Effector CD8-positive, alpha-beta T cell (primary cell): ENCODE results near the gene SPATA9.
"Not testable (repeated sequence)": the region's sequence is repeated elsewhere in the genome, so short reads cannot be mapped to it uniquely, and the experiment has no call there.

Experiments
- DNase-seq: peaks from one replicate; lab custom pipeline; 2025; lab: John Stamatoyannopoulos, UW

SPATA9 gene

DNA sequence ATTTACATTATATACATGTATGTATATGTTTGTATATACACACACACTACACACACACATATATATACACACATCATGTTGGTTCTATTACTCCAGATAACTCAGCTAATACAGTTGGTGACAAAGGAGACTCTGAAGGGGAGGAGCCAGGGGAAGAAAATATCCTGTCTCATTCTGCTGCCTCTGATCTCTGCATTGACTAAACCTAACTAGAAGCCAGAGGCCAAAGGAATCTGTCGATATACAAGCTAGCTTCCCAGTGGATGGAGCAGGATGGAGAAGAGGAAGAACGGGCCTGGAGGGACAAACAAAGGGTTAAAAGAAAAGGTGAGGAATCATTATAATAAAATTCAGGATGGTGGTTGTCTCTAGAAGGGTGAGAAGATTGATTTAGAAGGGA lies 34.6 kb upstream of the SPATA9 start:
- DNase-seq, result no peak

DNA sequence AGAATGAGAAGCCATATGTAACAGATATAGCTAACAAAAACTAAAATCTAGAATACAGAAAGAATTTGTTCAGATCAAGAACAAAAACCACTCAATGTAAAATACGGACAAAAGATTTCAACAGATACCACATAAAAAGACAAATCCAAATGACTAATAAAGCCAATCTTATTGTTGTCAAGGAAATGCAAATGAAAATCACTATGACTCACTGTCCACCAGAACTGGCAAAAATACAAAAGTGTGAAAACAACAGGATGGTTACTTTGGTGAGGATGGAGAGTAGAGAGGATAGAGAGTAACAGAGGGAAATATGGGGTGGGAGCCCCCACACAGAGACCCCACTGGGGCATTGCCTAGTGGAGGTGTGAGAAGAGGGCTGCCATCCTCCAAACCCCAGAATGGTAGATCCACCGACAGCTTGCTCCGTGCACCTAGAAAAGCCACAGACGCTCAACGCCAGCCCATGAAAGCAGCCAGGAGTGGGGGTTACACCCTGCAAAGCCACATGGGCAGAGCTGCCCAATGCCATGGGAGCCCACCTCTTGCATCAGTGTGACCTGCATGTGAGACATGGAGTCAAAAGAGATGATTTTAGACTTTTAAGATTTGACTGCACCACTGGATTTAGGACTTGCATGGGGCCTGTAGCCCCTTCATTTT lies 33.1 kb upstream of the SPATA9 start:
- no peak for DNase-seq

DNA sequence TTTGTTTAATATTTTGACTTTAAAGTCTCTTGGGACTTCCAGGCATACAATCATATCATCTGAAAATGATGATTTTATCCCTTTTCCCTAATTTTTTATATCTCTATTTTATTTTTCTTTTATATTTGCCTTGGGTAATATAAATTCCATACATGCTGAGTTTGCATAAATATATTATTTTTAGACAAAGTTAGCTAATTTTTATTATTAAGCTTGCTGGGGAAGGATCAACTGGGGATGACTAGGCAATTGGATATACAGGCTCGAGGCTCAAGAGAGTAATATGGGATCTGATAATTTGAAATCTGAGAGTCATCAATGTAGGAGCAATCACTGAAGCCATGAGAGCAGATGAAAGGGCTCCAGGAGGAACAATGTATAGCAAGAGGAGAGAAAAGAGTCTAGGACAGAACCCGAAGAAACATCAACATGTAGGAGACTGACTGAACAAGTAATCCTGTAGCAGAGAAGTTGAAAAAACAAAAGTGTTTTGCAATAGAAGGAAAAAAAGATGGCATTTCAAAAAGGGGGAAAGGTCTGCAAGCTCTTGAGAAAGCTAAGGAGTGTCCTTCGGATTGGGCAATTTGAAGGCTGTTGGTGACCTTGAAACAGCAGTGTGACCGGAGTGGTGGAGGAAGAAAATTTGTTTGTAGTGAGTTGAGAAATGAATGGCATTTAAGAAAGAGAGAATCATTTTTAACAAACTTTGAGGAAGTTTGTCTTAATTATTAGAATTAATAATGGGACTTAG lies 31.3 kb upstream of the SPATA9 start:
- no peak for DNase-seq

DNA sequence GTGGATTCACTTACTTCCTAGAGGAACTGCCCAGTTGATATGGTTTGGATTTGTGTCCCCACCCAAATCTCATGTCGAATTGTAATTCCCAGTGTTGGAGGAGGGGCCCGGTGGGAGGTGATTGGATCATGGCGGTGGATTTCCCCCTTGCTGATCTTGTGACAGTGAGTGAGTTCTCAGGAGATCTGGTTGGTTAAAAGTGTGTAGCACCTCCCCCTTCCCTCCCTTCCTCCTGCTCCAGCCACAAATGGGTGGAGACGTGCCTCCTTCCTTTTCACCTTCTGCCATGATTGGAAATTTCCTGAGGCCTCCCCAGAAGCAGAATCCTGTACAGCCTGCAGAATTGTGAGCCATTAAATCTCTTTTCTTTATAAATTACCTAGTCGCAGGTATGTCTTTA lies 30.5 kb upstream of the SPATA9 start:
- not testable (repeated sequence) for DNase-seq

DNA sequence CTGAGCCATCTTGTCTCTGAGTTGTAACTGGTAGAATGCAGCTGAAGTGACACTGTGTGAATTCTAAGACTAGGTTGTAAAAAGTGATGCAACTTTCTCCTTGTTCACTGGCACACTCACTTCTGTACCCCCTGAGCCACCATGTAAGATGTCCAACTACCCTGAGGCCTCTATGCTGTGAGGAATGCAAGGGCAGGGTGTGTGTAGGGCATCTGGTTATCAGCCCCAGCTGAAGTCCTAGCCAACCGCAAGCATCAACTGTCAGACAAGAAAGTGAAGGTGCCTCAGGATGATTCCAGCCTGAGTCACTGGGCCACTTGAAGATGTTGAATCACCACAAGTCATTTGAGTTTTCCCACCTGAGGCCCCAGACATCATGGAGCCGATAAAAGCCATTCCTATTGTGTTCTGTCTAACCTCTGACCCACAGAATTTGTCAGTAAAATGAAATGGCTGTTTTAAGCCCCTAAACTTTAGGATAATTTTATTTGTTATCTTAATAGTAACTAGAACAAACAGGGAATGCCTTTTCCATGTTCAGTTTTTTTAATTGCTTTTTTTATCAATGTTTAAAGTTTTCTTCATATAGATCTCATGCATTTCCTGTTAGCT lies 29.7 kb upstream of the SPATA9 start:
- DNase-seq, result no peak

DNA sequence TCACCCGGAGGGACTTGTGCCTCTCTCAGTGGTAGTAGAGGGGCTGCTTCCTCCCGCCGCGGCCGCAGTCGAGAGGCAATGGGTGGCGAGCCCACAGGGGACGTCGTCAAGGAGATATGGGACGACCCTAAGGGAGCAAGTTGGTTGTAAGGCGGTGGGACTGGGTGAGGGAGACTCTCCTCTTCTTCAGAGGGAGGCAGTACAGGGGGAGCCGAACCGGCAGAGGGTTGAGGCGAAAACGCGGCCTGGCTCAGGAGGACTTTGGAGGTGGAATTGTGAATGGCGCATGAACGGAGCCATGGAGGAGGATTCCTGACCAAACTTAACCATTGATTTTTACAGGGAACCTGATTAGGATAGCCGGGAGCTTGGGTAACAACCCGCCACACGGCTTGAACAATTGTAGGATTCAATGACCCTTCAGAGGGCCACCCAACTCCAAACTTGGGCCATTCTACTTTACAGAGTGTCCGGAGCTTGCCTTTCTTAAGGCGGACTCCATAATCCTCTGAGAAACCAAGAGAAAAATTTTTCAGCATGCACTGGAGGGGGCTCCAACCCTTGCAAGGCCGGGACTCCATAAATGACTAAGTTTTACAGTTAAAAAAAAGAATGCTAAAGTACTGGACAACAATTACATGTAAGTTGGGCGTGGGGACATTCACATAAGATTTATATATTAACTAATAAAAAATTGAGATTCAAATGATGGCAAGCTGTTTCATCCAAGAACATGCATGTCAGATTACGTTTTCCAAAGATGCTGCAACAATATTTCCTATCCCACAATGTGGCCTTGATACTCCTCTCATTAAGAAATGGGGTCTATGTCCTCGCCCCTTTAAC lies 28.9 kb upstream of the SPATA9 start:
- DNase-seq, result no peak

DNA sequence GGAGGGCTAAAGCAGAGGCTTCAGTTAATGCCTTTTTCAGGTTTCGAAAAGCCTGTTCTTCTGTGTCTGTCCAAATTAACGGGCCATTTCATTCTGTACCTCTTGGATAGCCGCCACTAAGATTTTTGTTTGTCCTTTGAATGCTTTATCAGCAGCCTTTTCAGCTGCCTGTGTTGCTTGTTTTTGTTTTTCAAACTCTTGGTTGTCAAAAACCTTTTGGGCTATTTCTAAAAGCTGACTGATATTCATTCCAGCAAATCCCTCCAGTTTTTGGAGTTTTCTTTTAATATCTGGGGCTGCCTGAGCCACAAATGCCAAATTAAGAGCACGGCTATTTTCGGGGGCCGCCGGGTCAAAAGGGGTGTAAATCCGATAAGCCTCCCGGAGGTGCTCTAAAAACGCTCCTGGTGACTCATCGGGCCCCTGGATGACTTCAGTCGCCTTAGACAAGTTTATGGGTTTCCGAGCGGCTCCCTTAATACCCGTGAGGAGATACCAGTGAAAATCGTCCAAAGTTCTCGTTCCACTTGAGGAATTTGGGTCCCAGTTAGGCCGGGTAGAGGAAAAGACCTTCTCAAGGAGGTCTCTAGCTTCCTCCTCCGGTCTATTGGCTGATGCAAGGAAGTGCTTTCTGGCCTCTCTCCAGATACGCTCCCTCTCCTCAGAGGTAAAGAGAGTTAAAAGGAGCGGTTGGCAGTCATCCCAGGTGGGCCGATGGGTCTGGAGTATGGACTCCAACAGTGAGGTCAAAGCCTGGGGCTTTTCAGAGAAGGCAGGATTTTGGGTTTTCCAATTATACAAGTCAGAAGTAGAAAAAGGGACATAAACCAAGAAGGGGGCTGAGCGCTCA lies 28.1 kb upstream of the SPATA9 start:
- not testable (repeated sequence) for DNase-seq

DNA sequence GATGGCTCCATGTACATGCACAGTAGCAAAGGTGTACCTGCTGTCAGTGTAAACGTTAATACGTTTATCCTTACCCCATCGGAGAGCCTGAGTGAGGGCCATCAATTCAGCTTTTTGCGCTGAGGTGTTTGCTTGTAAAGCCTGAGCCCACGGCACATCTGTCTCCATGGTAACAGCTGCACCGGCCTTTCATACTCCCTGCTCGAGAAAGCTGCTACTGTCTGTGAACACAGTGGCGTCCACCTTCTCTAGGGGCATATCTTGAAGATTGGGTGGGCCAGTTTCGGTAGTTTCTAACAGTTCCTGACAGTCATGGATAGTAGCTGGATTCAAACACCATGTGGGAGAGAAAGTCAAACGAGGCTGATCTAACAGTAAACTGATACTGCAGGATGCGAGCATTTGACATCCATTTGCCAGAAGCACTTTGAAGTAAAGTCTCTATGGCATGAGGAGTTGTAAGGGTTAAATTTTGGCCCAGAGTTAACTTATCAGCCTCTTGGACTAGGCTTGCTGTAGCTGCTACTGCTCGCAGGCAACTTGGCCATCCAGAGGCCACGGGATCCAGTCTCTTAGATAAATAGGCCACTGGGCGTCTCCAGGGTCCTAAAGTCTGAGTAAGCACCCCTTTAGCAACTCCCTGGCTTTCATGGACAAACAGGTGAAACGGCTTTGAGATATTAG lies 27.3 kb upstream of the SPATA9 start:
- no peak for DNase-seq

DNA sequence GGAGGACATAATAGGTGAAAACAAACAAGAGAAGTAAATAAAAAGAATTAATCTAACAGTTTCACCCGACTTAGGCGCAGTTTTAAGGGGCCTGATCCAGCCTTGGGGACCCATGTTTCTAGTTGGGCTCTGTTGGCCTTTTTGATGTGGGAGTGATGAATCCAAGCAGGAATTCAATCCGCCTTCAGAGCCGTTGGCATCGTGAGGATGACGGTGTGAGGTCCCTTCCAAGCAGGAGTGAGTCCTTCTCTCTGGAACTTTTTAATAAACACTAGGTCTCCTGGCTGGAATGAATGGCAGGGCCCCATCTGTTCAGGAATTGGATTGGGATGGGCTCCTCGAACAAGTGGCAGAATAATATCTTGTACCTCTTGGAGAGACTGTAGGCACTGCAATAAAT lies 26.1 kb upstream of the SPATA9 start:
- DNase-seq, result no peak

DNA sequence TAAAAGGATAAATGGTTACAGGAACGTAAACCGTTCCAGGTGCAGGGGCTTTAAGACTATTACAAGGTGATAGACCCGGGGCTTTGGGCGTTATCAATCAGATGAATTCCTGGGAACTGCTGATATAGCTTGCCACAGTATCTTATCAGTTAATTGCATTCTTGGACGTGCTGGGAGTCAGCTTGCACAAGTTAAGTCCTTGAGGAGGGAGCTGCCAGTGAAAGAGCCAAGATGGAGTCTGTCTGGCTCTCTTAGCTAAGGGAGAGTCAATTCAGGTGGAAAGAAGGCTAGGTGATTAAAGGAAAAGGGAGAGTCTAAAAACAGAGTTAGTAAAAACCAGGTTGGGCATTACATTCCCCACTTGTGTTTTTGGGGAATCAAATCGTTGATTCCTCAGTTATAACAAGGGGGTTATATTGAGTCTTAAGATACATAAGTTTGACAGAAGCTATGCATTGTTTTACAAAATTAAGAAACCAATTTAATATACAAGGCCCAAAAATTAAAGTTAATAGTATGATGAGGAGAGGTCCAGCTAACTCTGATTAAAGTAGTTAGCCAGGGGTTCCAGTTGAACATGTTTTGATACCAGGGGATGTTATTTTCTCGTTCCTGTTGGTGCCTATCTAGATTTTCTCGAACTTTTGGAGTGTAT lies 24.9 kb upstream of the SPATA9 start:
- not testable (repeated sequence) for DNase-seq

DNA sequence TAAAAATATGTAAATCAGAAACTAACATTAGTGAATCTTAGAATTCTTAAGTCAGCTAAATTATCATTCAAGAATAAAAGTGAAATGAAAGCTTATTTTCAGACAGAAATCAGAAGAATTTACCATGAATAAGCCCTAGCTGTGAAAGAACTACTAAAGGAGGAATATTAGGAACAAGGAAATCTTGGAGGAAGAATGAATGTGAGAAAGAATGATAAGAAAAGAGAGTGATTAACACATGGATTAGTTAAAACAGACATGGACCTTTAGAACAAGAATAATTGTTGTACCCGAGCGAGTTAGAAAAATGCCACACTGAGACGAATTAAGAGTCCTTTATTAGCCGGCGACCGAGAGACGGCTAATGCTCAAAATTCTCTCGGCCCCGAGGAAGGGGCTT lies 24.3 kb upstream of the SPATA9 start:
- no peak for DNase-seq

DNA sequence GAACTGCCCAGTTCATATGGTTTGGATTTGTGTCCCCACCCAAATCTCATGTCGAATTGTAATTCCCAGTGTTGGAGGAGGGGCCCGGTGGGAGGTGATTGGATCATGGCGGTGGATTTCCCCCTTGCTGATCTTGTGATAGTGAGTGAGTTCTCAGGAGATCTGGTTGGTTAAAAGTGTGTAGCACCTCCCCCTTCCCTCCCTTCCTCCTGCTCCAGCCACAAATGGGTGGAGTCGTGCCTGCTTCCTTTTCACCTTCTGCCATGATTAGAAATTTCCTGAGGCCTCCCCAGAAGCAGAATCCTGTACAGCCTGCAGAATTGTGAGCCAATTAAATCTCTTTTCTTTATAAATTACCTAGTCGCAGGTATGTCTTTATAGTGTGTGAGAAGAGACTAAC lies 23.4 kb upstream of the SPATA9 start:
- DNase-seq, result not testable (repeated sequence)

DNA sequence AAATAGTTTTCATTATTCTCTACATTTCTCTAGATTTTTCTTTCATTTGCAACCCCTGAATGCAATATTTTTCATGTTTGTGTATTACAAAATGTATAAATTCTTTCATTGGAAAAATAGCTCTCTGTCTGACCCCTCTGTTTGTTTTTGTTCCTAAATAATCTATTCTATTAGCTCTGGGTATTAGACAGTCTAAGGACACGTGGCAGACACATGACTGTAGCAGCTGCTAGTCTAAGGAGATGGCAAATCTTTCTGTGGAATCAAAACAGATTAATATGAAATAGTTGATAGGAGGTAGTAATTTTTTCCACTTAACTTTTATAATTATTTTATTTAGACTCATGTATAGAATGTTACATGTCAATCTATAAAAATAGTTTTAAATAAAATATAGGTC lies 21.4 kb upstream of the SPATA9 start:
- DNase-seq, result no peak

DNA sequence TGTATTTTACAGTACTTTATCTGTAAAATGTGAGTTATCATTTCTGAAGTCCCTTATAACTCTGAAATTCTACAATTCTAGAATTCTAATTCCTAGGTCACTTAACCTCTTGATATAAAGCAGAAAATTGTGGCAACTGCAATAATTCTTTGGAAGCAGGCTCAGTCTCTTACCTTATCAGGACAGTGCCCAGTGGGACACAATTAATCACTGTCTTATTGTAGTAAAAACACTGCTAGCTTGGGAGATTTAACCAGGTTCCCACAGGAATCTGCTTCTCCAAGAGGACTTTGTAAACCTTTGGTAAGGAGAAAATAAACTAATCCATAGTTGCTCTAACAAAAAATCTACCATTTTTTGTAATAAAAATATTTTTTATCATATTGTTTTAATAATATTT lies 18.3 kb upstream of the SPATA9 start:
- DNase-seq, result no peak

DNA sequence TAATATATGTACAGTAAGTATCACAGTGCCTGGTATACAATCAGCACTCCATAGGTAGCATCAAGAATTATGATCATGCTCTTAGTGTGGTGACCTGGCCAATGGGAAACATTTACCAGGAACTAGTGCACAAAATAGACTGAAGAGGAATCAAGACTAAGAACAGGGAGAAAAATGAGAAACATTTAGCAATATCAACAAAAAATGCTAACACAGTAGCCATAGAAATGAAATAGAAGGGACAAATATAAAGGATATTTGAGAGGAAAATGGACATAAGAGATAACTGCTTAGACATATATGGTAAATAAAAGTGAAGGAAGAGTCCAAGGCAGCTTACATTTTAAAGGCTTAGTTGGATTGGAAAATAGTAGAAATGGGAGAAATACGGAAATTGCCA lies 16.5 kb upstream of the SPATA9 start:
- DNase-seq, result no peak

DNA sequence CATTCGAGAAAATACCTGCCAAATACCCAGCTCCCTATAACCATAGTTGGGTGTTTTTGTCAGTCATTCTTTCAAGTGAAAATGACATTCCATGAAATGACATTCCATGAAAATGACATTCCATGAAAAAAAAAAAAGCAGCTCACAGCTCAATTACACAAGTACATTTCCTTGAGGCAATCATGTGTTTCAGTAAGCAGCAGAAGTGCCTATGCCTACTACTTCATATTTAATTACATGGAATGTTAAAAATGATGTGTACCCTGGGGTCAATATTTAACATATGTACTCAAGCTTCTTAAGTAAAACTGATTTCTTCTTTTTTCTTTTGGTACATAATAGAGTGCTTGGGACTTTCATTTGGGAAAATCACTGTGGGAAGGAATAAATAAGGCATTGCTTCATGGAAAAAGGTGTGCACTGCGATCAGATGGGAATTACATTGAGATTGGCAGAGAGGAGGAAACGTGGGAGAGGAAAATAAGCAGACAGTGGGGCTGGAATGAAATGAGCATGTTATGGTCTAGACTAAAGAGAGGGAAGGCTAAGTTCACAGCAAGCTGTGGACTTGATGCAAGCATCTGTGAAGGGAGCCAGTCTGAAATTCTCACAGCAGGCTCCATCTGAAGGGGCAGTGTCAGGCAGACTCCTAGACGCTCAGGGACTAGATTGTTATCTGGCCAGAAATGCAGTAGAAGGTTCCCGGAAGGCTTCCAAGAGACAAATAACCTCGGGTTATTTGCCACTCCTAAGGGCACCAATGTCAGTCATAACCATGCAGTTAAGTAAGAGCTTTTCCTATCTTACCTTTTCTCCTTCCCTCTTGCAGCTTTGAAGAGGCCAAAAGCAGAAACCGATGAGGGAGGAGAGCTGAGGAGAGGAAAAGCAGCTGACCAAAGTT lies 15.2 kb upstream of the SPATA9 start:
- DNase-seq, result no peak

DNA sequence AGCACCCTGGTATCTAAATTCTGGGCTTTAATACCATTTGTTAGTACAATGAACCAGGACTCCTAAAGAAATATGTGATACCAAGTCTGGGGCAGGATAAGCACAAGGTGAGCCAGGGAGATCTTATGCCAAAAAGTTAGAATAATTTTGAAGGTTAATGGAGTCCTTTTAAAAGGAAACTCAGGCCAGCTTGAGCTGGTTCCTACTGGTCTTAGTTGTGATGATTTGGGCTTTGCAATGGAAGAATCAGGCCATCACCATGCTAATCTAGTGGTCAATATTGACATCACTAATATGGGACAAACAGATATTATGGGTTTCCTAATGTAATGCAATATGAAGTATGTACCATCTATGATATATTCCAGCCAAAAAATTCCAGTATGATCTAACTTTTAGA lies 7.5 kb upstream of the SPATA9 start:
- no peak for DNase-seq

DNA sequence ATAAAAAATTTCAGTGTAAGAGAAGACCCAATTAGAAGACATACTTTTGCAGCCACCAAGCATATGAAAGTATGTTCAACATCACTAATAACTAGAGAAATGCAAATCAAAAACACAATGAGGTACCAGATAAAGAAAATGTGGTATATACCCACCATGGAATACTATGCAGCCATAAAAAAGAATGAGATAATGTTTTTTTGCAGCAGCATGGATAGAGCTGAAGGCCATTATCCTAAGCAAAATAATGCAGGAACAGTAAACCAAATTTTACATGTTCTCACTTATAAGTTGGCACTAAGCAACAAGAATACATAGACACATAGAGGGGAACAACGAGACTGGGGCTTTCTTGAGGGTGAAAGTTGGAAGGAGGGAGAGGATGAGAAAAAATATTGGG lies 6.9 kb upstream of the SPATA9 start:
- no peak for DNase-seq

DNA sequence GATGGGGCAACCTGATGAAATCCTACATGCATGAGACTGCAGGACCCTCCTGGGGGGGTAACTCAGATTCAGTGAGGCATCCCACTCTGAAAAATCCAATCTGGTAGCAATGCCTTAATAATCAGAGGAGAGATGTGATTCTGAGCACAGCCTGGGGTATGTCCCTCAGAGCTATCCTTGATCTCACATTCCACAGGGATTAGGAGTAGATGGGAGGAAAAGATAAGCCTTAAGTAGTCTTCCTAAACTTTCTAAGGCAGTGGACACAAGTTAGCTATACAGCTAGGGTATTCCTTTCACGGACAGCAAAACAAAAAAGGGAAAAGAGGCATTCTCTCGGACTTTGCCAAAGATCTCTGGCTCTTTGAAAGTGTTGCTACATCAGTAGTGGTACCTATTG lies 3.9 kb upstream of the SPATA9 start:
- no peak for DNase-seq
